K562 (cell line): ENCODE measurements around the gene POLN. TPM values are rescaled to one million over a fixed set of nuclear protein-coding genes. Genes with fewer than 3 reads are reported as not detected.

ENCODE experiments used
- ATAC-seq: fragments of 200-7000 bp; cut with Tn5 transposase; 3 replicates; pipeline ENCODE4 v1.9.1; 2020; ENCODE audit warnings: moderate library complexity
- BruUV-seq: library from RNA; stranded (reverse); fragments of 400-500 nt; replicated peaks from 2 replicates; lab custom pipeline; 2021; lab: Mats Ljungman, UMichigan
- CTCF ChIA-PET: fragments of 300-600 bp; formaldehyde crosslinking; extraction: SDS; loops from one replicate; lab custom pipeline; 2021; ENCODE audit warnings: low intra/inter-chr PET ratio; lab: Yijun Ruan, JAX
- POLR2A ChIA-PET: fragments of 300-600, 350-650 bp; sonication (Branson Sonifier 250); formaldehyde crosslinking; extraction: SDS; loops from one replicate; lab custom pipeline; 2021; ENCODE audit warnings: antibody characterized with exemption, inconsistent platforms; lab: Yijun Ruan, JAX
- DNase-seq, 4 experiments: peaks; one replicate each; pipeline versions ENCODE4 v3.0.0 to v3.0.0-alpha.2; 2011 to 2018; ENCODE audit warnings: low spot score in 3 of 4, mixed read lengths in 3 of 4; ENCODE audit errors: extremely low read depth in 1 of 4
- FAIRE-seq: peaks from 2 replicates; lab custom pipeline; 2011; peaks lifted over from hg19 to GRCh38; lab: Jason Lieb, UNC
- H2AFZ ChIP-seq: 2 replicates; pipeline ENCODE4 v1.6.0; 2011; ENCODE audit warnings: low read depth, low read length, control low read depth, inconsistent platforms
- H3K27ac ChIP-seq: fragments of 200-600 bp; 3 replicates; pipeline ENCODE4 v1.8.0; 2011; ENCODE audit warnings: low read depth, mild to moderate bottlenecking, control low read depth, inconsistent platforms, low read length, moderate library complexity, mixed read lengths; ENCODE audit errors: extremely low read depth
- H3K27me3 ChIP-seq, 2 experiments: fragments of 300-600 bp in 1 of 2; 2 replicates in 1 of 2; 3 replicates in 1 of 2; pipeline versions ENCODE4 v1.6.0 to v1.8.0; 2011; ENCODE audit warnings: inconsistent platforms in 2 of 2, low read length in 2 of 2, mild to moderate bottlenecking in 1 of 2, mixed read lengths in 1 of 2, moderate library complexity in 1 of 2; ENCODE audit not compliant: control insufficient read depth in 2 of 2, insufficient read depth in 2 of 2
- H3K36me3 ChIP-seq: fragments of 300-600 bp; 3 replicates; pipeline ENCODE4 v1.8.0; 2011; ENCODE audit warnings: mild to moderate bottlenecking, low read length, inconsistent platforms; ENCODE audit not compliant: control insufficient read depth, insufficient read depth
- H3K4me1 ChIP-seq, 2 experiments: fragments of 200-600 bp in 1 of 2; replicated peaks in 1 of 2; 2 replicates in 1 of 2; 3 replicates in 1 of 2; pipeline versions ENCODE4 v1.5.1 to v1.8.0; 2011; ENCODE audit warnings: inconsistent platforms in 2 of 2, low read length in 2 of 2, mild to moderate bottlenecking in 1 of 2, mixed read lengths in 1 of 2, moderate library complexity in 1 of 2; ENCODE audit not compliant: control insufficient read depth in 2 of 2, insufficient read depth in 2 of 2
- H3K4me2 ChIP-seq: 2 replicates; pipeline ENCODE4 v1.6.1; 2011; ENCODE audit warnings: low read length, control low read depth, inconsistent platforms, mixed read lengths; ENCODE audit not compliant: insufficient read depth
- H3K4me3 ChIP-seq: fragments of 200-600 bp; sonication (generic), shearing (Covaris generic); 2 replicates; pipeline ENCODE4 v1.5.1; 2016; ENCODE audit warnings: control low read depth, inconsistent platforms
- H3K79me2 ChIP-seq: fragments of 200-600 bp; 3 replicates; pipeline ENCODE4 v1.8.0; 2011; ENCODE audit warnings: low read length, inconsistent platforms; ENCODE audit not compliant: control insufficient read depth, insufficient read depth
- H3K9ac ChIP-seq, 2 experiments: 2 replicates each; pipeline versions ENCODE4 v1.6.0 to v1.6.1; 2011; ENCODE audit warnings: low read depth in 2 of 2, low read length in 2 of 2, control low read depth in 1 of 2, inconsistent platforms in 1 of 2, mild to moderate bottlenecking in 1 of 2, mixed read lengths in 1 of 2; ENCODE audit not compliant: insufficient read depth in 1 of 2
- H3K9me1 ChIP-seq: one replicate; pipeline ENCODE4 v1.6.0; 2011; ENCODE audit warnings: inconsistent platforms, mild to moderate bottlenecking, low read length, moderate library complexity; ENCODE audit not compliant: control insufficient read depth, insufficient read depth
- H3K9me3 ChIP-seq: replicated peaks from 2 replicates; pipeline ENCODE4 v1.5.1; 2011; ENCODE audit warnings: low read depth, low read length, inconsistent platforms; ENCODE audit not compliant: control insufficient read depth, insufficient read depth
- H4K20me1 ChIP-seq: replicated peaks from 2 replicates; pipeline ENCODE4 v1.6.1; 2011; ENCODE audit warnings: low read length, inconsistent platforms, mixed read lengths; ENCODE audit not compliant: control insufficient read depth, insufficient read depth
- FOSL1 ChIP-seq: fragments of 200-800 bp; sonication (Bioruptor generic); conservative IDR thresholded peaks from 2 replicates; pipeline ENCODE4 v1.6.1; 2016; ENCODE audit warnings: missing genetic modification characterization, missing compliant biosample characterization
- GMEB1 ChIP-seq: fragments of 250-450 bp; sonication (Bioruptor Pico); IDR thresholded peaks from 2 replicates; pipeline ENCODE4 v1.4.0; 2020; ENCODE audit warnings: mild to moderate bottlenecking
- KLF1 ChIP-seq: fragments of 450-650 bp; IDR thresholded peaks from 2 replicates; pipeline ENCODE4 v1.6.1; 2016; ENCODE audit warnings: missing genetic modification characterization, missing compliant biosample characterization
- RBM15 ChIP-seq: fragments of 200-400 bp; formaldehyde crosslinking; IDR thresholded peaks from 2 replicates; pipeline ENCODE4 v1.6.1; 2018; ENCODE audit warnings: mild to moderate bottlenecking, low read length, moderate library complexity; ENCODE audit not compliant: insufficient read depth
- ZEB2 ChIP-seq: fragments of 450-650 bp; IDR thresholded peaks from 2 replicates; pipeline ENCODE4 v1.6.1; 2016
- WGBS: fragments of 100-300 bp; shearing (Covaris generic); methylation state at CpG from one replicate; pipeline ENCODE4 v1.1.6; 2016; ENCODE audit warnings: low coverage, mixed read lengths; ENCODE audit not compliant: insufficient coverage; ENCODE audit errors: missing lambda C conversion rate; 5-methylcytosine and 5-hydroxymethylcytosine counted together
- in situ Hi-C: fragments of 300-500 bp; cut with MboI; formaldehyde crosslinking; loops from 4 replicates; pipeline ENCODE4 v1.15.0; 2018; ENCODE audit warnings: inconsistent platforms, mixed read lengths
- intact Hi-C: fragments of 100-400 bp; cut with micrococcal nuclease; formaldehyde crosslinking; loops from 2 replicates; pipeline ENCODE4 v1.14.2; 2022
- polyA plus RNA-seq, 8 experiments: library from polyadenylated mRNA; depleted of rRNA in 4 of 8; stranded (reverse) in 5 of 8; unstranded in 3 of 8; fragments of >200 nt; fragmentation: Nextera tagmentation in 2 of 8; fragmentation: Illumina TruSeq in 1 of 8; extraction: Ambion mirVana in 2 of 8; extraction: Trizol in 1 of 8; gene quantifications; 2 replicates each; pipeline versions ENCODE4 v1.2.1 to v1.2.3, GENCODE V29; 2011 to 2014; ENCODE audit warnings: inconsistent platforms in 1 of 8, missing spikeins in 1 of 8
- total RNA-seq, 7 experiments: library from RNA; depleted of rRNA in 6 of 7; stranded (reverse); fragments of >200 nt in 6 of 7; fragmentation: Illumina TruSeq in 2 of 7; extraction: Trizol in 2 of 7; gene quantifications; 2 replicates each; pipeline versions ENCODE4 v1.2.1 to v1.2.3, GENCODE V29; 2011 to 2021; ENCODE audit warnings: low replicate concordance in 1 of 7

POLN gene
- total and polyA plus RNA-seq, 9 of the 15 experiments (the other 6 are each of a cell fraction or from before 2014, with no cell fraction given): 0.08 to 0.91 (median 0.32) TPM

- BruUV-seq: no TSS peak
- H3K9ac ChIP-seq: no peak overlapping the region
- in situ Hi-C loops (no loop called here), intact Hi-C loops (no loop called here)
- FAIRE-seq (no peak), DNase-seq (no peak), ATAC-seq (no peak)
- peaks cover 8 to 21% of the 10 kb centered on the region in 2 experiments; a peak in 3 of 5 replicates for H3K27me3 ChIP-seq
- no peaks in the 10 kb centered on the region for H3K9me1 ChIP-seq
- no peaks in the 10 kb centered on the region for H4K20me1 ChIP-seq
- WGBS: 6% methylated on average over 2 of the region's 2 CpGs
- TF ChIP-seq KLF1 (tag): no peak
- TF ChIP-seq, all 486 proteins: peak for 0
- no peaks in the 10 kb centered on the region for H3K36me3 ChIP-seq
- no peak overlapping the region for H3K4me2 ChIP-seq
- H2AFZ ChIP-seq: no peak overlapping the region
- peaks cover 2% of the 10 kb centered on the region; the same call in 1 of the 2 replicates for H3K9me3 ChIP-seq
- H3K79me2 ChIP-seq: no peaks in the 10 kb centered on the region
- ChIA-PET POLR2A (no interaction called here), CTCF (no interaction called here)
- H3K27ac ChIP-seq: no peak overlapping the region
- H3K4me1 ChIP-seq: no peaks in the 10 kb centered on the region
- H3K4me3 ChIP-seq: no peak overlapping the region
Measured at GRCh38 chr4:2103843-2104547, 137.9 kb downstream of the POLN start.

- H3K79me2 ChIP-seq: no peaks in the 10 kb centered on the region
- H3K9me3 ChIP-seq: peaks cover 2% of the 10 kb centered on the region; the same call in 1 of the 2 replicates
- H3K4me3 ChIP-seq: no peak overlapping the region
- peaks cover 3 to 17% of the 10 kb centered on the region in 2 experiments; a peak in 3 of 5 replicates for H3K27me3 ChIP-seq
- no peak overlapping the region for H3K9ac ChIP-seq
- no TSS peak for BruUV-seq
- in situ Hi-C loops: no loop called here
- intact Hi-C loops: no loop called here
- ATAC-seq (no peak), FAIRE-seq (peak; percentile 65), DNase-seq (no peak)
- H3K9me1 ChIP-seq: no peaks in the 10 kb centered on the region
- no peaks in the 10 kb centered on the region for H3K36me3 ChIP-seq
- no peaks in the 10 kb centered on the region for H3K4me1 ChIP-seq
- no peak overlapping the region for H3K4me2 ChIP-seq
- H3K27ac ChIP-seq: no peak overlapping the region
- WGBS: 17% methylated on average over 5 of the region's 5 CpGs
- POLR2A ChIA-PET: no interaction called here
- H2AFZ ChIP-seq: no peak overlapping the region
- no peaks in the 10 kb centered on the region for H4K20me1 ChIP-seq
- CTCF ChIA-PET: no interaction called here
- TF ChIP-seq FOSL1: no peak
- peak; percentile 33; the same call in 1 of the 2 replicates for TF ChIP-seq ZEB2
- no peak for TF ChIP-seq GMEB1 (CRISPR knock-in tag)
- no peak for TF ChIP-seq RBM15
Measured at GRCh38 chr4:2103127-2103842, 138.6 kb downstream of the POLN start.
